SK-N-MC (cell line): Measurements from ENCODE around the gene SLAMF1.

Source experiments
- EZH2 ChIP-seq: fragments of 200-600 bp; sonication (generic); IDR thresholded peaks from one replicate; pipeline ENCODE4 v1.6.1; 2017; ENCODE audit warnings: antibody characterized with exemption
- FOXP2 ChIP-seq: optimal IDR thresholded peaks from 2 replicates; pipeline ENCODE3; 2011; ENCODE audit warnings: mild to moderate bottlenecking, moderate library complexity; ENCODE audit not compliant: insufficient read depth; ENCODE audit errors: extremely low read length, control extremely low read depth
- POLR2AphosphoS5 ChIP-seq: IDR thresholded peaks from 2 replicates; pipeline ENCODE4 v1.6.1; 2012; ENCODE audit warnings: mild to moderate bottlenecking, low read depth, low read length, borderline replicate concordance

DNA sequence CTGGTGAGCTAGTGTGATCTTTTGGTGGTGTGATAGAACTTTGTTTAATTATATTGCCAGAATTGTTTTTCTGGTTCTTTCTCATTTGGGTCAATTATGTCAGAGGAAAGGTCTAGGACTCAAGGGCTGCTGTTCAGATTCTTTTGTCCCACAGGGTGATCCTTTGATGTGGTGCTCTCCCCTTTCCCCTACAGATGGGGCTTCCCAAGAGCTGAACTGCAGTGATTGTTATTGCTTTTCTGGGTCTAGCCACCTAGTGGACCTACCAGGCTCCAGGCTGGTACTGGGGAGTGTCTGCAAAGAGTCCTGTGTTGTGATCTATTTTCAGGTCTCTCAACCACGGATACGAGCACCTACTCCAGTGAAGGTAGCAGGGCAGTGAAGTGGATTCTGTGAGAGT is 41.6 kb downstream of the SLAMF1 start:
- TF ChIP-seq POLR2AphosphoS5 = no peak
- no peak for TF ChIP-seq EZH2
- TF ChIP-seq FOXP2 = no peak
